HG02973 (cell line): ENCODE measurements around the gene PARP16.

ENCODE experiments used
- ATAC-seq: cut with Tn5 transposase; IDR thresholded peaks from one replicate; pipeline ENCODE4 v1.9.1; 2021; ENCODE audit warnings: moderate library complexity; ENCODE audit not compliant: unreplicated experiment

Gene PARP16

GRCh38 chr15:65312400-65312916, 25.8 kb upstream of the PARP16 start:
- no peak for ATAC-seq

GRCh38 chr15:65311760-65312159, 25.1 kb upstream of the PARP16 start:
- ATAC-seq: no peak

GRCh38 chr15:65310431-65311137, 23.9 kb upstream of the PARP16 start:
- no peak for ATAC-seq

GRCh38 chr15:65309882-65310418, 23.3 kb upstream of the PARP16 start:
- no peak for ATAC-seq

GRCh38 chr15:65307978-65308377, 21.3 kb upstream of the PARP16 start:
- ATAC-seq: no peak

GRCh38 chr15:65306551-65306950, 19.9 kb upstream of the PARP16 start:
- ATAC-seq: no peak

GRCh38 chr15:65305776-65306175, 19.1 kb upstream of the PARP16 start:
- ATAC-seq: no peak

- ATAC-seq: no peak
These were observed 18.6 kb upstream of the PARP16 start for GRCh38 chr15:65305150-65305758.

- peak; percentile 63 for ATAC-seq
These were observed 17.9 kb upstream of the PARP16 start, which contains the start of gene RNU5B-1 for GRCh38 chr15:65304381-65305149. Gene RNU5B-1, plus strand, starts transcription at chr15:65304677.

GRCh38 chr15:65303687-65304380, 17.2 kb upstream of the PARP16 start:
- peak; percentile 2 for ATAC-seq

- ATAC-seq: no peak
These were observed 15.4 kb upstream of the PARP16 start for GRCh38 chr15:65302061-65302460.

GRCh38 chr15:65300924-65301441, 14.3 kb upstream of the PARP16 start:
- no peak for ATAC-seq

GRCh38 chr15:65298731-65299130, 12.0 kb upstream of the PARP16 start:
- no peak for ATAC-seq

GRCh38 chr15:65292938-65293518, 6.3 kb upstream of the PARP16 start:
- no peak for ATAC-seq

- no peak for ATAC-seq
These were observed 3.5 kb upstream of the PARP16 start for GRCh38 chr15:65290228-65290627.

GRCh38 chr15:65289261-65289854, 2.7 kb upstream of the PARP16 start:
- ATAC-seq: no peak

GRCh38 chr15:65287520-65287855, 805 bp upstream of the PARP16 start:
- ATAC-seq: no peak

GRCh38 chr15:65286069-65286703, 497 bp downstream of the PARP16 start:
- ATAC-seq: peak; percentile 19

- ATAC-seq: no peak
These were observed 1.2 kb downstream of the PARP16 start for GRCh38 chr15:65285291-65286068.
